HEK293T (cell line): ENCODE results near the gene CD34.

Experiments
- ARNT ChIP-seq: fragments of 450-650 bp; IDR thresholded peaks from 2 replicates; pipeline ENCODE4 v1.6.1; 2017; ENCODE audit warnings: mild to moderate bottlenecking
- FOXA1 ChIP-seq: fragments of 450-650 bp; IDR thresholded peaks from 2 replicates; pipeline ENCODE4 v1.6.1; 2016; ENCODE audit warnings: mild to moderate bottlenecking
- FOXK2 ChIP-seq: fragments of 450-650 bp; IDR thresholded peaks from 2 replicates; pipeline ENCODE4 v1.6.1; 2016; ENCODE audit warnings: mild to moderate bottlenecking
- SP1 ChIP-seq: fragments of 450-650 bp; IDR thresholded peaks from 2 replicates; pipeline ENCODE4 v1.6.1; 2017
- TARDBP ChIP-seq: fragments of 450-650 bp; IDR thresholded peaks from 2 replicates; pipeline ENCODE4 v1.6.1; 2016

DNA sequence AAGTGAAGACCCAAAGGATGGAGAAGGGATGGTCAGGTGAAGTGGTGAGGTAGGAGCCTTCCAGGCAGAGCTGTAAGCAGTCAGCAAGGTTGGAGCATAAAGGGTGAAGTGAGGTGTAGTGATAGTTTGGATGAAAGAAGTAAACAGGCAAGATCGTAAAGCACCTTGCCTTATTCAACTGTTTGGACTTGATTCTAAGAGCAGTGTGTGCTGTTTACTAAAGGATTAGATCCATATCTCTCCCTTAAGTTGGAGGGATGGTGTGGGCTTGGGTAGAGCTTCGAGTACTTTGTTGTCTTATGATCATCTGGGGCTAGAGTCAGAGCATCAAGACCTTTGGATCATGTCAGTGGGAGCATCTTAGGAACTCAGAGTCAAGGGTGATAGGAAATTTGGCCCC is 39.8 kb upstream of the CD34 start:
- TF ChIP-seq FOXK2 (no peak), FOXA1 (no peak), ARNT (no peak), SP1 (no peak), TARDBP (no peak)
